Lower leg skin (tissue), 4 donors: ENCODE results near the gene GREB1L. TPM values are rescaled to one million over a fixed set of nuclear protein-coding genes. Genes with fewer than 3 reads are reported as not detected.

Experiments used
- DNase-seq, 2 donors: peaks; one replicate each; pipeline ENCODE4 v3.0.0-alpha.2; 2019; ENCODE audit warnings: low spot score in 2 of 2
- H3K4me3 ChIP-seq: fragments of 200-600 bp; sonication (generic); 2 replicates; pipeline ENCODE4 v1.5.1; 2017; ENCODE audit warnings: mild to moderate bottlenecking, low read depth; ENCODE audit not compliant: poor library complexity, severe bottlenecking
- POLR2A ChIP-seq, 2 donors: fragments of 450-650 bp; IDR thresholded peaks; one replicate each; pipeline ENCODE4 v1.6.1; 2016 to 2017; ENCODE audit warnings: antibody characterized with exemption in 2 of 2, mild to moderate bottlenecking in 1 of 2, moderate library complexity in 1 of 2
- WGBS, 2 donors: methylation state at CpG; one replicate each; pipeline ENCODE4 v1.1.5; 2018; 5-methylcytosine and 5-hydroxymethylcytosine counted together
- intact Hi-C: fragments of 100-400 bp; cut with DNase I; formaldehyde crosslinking; loops from one replicate; pipeline ENCODE4 v1.15.0; 2023; ENCODE audit warnings: low total_unique reads
- total RNA-seq, 4 donors: library from RNA; depleted of rRNA; stranded (reverse); fragments of >200 nt; gene quantifications; one replicate each; pipeline ENCODE4 v1.1.0, GENCODE V29; 2016
- TF ChIP-seq, protein P1 (sequence below), 3 donors: fragments of 450-650 bp; IDR thresholded peaks; one replicate each; pipeline ENCODE4 v1.5.1; 2016; ENCODE audit warnings: antibody characterized with exemption in 3 of 3, mild to moderate bottlenecking in 3 of 3, moderate library complexity in 2 of 3

Gene GREB1L
- total RNA-seq, 4 donors from 2014 or later: 1.1 to 6.5 (median 4.0) TPM

DNA sequence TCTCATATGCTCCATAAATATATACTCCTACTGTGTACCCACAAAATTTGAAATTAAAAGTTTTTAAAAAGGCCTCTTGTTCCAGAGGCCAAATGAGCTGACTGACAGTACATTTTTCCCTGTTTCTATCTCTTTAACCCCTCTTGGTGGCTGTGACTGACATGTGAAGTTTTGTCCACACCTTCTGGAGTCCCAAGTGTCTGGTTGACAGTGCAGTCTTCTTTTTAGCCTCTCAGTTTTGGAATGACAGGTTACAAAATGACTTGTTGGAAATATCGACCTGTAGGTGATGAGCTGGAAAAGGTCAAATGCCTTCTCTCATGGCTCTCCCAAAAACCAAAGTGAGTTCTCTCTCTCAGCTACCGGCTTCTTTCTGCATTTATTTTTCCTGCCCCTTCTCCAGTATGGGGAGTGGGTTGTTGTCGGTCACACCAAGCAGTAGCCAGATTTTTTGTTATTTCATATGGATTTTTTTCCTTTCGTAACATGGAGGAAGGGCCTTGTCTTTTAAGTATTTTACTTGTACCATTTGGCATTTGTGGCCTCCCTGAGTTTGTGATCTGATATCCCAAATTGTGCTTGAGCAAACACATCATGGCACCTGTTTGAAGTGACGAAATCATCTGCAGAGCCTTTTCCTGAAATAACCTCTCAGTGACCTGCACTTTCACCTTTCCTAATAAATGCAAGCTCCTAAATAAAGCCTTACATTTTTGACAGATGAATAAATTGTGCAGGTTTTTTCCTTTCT is 214.6 kb downstream of the GREB1L start:
- no peak for DNase-seq
- WGBS, 2 donors: 90 to 91% methylated on average over 5 of the region's 5 CpGs
- H3K4me3 ChIP-seq: no peak overlapping the region
- intact Hi-C loops: no loop called here
- TF ChIP-seq, protein P1, sequence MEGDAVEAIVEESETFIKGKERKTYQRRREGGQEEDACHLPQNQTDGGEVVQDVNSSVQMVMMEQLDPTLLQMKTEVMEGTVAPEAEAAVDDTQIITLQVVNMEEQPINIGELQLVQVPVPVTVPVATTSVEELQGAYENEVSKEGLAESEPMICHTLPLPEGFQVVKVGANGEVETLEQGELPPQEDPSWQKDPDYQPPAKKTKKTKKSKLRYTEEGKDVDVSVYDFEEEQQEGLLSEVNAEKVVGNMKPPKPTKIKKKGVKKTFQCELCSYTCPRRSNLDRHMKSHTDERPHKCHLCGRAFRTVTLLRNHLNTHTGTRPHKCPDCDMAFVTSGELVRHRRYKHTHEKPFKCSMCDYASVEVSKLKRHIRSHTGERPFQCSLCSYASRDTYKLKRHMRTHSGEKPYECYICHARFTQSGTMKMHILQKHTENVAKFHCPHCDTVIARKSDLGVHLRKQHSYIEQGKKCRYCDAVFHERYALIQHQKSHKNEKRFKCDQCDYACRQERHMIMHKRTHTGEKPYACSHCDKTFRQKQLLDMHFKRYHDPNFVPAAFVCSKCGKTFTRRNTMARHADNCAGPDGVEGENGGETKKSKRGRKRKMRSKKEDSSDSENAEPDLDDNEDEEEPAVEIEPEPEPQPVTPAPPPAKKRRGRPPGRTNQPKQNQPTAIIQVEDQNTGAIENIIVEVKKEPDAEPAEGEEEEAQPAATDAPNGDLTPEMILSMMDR (IDR thresholded peaks at IDR 0.05): no peak
- TF ChIP-seq POLR2A (IDR thresholded peaks at IDR 0.05): no peak

DNA sequence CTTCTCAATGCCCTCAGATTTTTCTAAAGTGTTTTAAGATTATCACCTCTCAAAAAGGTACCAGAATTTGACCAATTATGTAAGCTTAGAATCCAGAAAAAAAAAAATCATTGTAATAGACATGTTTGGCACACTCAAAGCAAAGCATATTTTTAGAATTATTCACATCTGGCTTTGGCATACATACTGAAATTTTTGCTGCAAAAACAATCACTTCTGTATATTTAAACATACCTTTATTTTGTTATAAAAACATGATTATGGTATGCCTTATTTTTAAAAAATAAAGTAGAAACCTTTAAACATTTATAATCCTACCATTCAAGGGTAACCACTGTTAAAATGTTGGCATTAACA is 215.1 kb downstream of the GREB1L start:
- no peak for DNase-seq

DNA sequence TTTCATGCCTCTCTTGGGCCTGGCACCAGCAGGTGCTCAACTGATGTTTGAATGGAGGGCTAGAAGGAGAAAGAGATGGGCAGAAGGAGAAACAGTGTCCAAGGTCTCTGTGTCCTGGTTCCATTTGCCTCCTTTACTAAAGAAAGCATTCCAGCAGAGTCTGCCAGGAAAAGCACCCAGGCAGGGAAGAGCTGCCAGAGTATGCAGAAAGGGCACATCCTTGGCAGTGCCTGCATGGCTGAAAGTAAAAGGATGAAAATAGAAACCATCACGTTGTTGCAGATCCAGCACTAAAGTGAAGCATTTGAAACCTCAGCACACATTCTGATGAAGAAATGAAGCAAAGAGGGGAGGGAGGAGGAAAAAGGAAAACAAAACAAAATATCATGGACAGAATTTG is 216.3 kb downstream of the GREB1L start:
- WGBS, 2 donors: 28 to 33% methylated on average over 1 of the region's 1 CpG
- DNase-seq: no peak
- intact Hi-C loops: no loop called here
- no peak overlapping the region for H3K4me3 ChIP-seq
- TF ChIP-seq, protein P1 (IDR thresholded peaks at IDR 0.05): no peak
- no peak for TF ChIP-seq POLR2A (IDR thresholded peaks at IDR 0.05)

More for the DNA sequence above, 215.1 kb downstream of the GREB1L start:
- intact Hi-C loops: no loop called here
- TF ChIP-seq, protein P1 (IDR thresholded peaks at IDR 0.05): no peak
- TF ChIP-seq POLR2A (IDR thresholded peaks at IDR 0.05): no peak
- no peak overlapping the region for H3K4me3 ChIP-seq

DNA sequence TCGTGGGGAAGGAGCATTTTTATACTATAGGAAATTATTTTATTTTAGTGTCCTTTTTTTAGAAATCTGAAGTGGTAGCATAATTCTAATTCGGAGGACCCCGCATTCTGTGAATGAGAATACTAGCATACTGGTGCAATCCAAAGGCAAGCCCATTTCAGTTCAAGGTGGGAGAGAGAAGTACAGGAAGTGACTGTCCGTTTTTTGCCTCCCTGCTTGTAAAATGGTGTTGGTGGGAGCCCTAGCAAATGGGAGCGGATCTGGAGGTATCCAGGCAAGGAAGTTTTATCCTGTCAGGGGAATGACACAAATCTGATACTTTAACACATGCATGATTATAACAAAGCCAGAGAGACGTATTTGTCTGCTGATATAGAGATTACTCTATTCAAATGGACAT is 216.8 kb downstream of the GREB1L start:
- 74 to 84% methylated on average over 6 of the region's 6 CpGs for WGBS, 2 donors

DNA sequence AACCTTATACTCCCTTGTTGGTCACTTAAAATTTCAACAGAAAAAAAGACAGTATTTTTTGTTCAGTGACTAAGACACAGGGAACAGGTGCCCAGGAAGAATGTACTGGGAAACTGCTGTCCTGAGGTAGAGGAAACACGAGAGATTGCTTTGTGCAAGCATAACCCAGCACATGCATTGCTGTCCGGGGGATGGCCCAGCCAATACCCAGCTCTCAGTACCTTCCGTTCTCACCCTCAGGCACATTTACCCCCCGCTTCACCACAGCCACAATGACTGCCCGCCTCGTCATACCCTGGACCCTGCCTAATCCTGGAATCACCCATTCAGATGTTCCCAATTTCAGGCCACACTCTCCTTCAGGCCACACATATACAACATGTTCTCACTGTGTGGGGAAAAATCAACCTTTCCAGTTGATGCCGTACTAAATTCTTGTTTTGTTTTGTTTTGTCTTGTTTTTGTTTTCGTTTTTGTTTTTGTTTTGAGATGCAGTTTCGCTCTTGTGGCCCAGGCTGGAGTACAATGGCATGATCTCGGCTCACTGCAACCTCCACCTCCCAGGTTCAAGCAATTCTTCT is 217.8 kb downstream of the GREB1L start:
- TF ChIP-seq POLR2A (IDR thresholded peaks at IDR 0.05): no peak
- TF ChIP-seq, protein P1 (IDR thresholded peaks at IDR 0.05): no peak
- H3K4me3 ChIP-seq: no peak overlapping the region
- no peak for DNase-seq
- intact Hi-C loops: loop anchor here (10.0 kb wide), 1 partner anchor 1375 kb away; no protein-coding TSS in a partner anchor
- 88 to 94% methylated on average over 10 of the region's 10 CpGs for WGBS, 2 donors

More for the DNA sequence above, 216.8 kb downstream of the GREB1L start:
- no peak for DNase-seq
- H3K4me3 ChIP-seq: no peak overlapping the region
- intact Hi-C loops: no loop called here
- TF ChIP-seq, protein P1 (IDR thresholded peaks at IDR 0.05): no peak
- TF ChIP-seq POLR2A (IDR thresholded peaks at IDR 0.05): no peak
